DND-41 (cell line): ENCODE measurements around the gene CDH2.

Experiments used
- EZH2 ChIP-seq: IDR thresholded peaks from 3 replicates; pipeline ENCODE4 v1.6.1; 2012; ENCODE audit warnings: borderline replicate concordance, low read depth, mild to moderate bottlenecking, moderate library complexity, low read length, inconsistent platforms; ENCODE audit not compliant: severe bottlenecking
- TF ChIP-seq, protein P1 (sequence below): IDR thresholded peaks from 2 replicates; pipeline ENCODE4 v1.5.1; 2012; ENCODE audit warnings: borderline replicate concordance, low read length, moderate library complexity, mild to moderate bottlenecking; ENCODE audit not compliant: poor library complexity, severe bottlenecking; ENCODE audit errors: extremely low read depth

DNA sequence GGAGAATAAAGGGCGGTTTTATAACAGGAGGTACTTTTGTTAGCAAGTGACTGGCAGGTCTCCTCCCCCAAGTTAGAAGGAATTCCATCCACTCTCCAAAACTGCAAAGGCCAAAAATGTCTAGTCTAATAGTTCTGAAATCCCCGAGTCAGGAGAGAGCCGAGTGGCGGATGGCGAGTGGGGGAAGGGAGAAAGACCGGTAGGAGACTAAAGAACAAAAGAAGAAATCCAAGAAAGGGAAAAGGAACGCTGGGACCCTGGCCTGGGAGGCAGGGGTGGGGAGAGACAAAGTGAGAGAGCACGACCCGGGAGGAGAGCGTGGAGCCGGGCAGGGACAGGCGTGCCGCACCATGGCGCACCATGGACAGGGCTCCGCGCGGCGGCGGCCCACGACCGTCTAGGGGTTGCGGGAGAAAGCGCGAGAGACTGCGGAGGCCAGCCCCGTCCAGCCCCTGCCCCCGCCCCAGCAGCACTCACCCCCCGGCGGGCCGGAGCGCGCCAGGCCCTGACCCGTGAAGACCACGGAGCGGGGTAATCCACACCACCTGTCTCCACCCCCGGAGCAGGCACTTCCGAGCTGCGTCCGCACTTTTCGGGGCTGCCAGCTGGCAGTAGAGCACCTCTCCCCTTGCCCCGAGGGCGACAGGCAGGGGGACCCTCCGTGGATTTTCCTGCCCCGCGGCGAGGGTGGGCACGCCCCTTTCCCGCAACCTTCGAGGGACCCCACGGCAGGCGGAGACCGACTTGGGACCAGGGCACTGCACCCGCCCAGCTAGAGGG, 1.6 kb downstream of the CDH2 start:
- TF ChIP-seq, protein P1, sequence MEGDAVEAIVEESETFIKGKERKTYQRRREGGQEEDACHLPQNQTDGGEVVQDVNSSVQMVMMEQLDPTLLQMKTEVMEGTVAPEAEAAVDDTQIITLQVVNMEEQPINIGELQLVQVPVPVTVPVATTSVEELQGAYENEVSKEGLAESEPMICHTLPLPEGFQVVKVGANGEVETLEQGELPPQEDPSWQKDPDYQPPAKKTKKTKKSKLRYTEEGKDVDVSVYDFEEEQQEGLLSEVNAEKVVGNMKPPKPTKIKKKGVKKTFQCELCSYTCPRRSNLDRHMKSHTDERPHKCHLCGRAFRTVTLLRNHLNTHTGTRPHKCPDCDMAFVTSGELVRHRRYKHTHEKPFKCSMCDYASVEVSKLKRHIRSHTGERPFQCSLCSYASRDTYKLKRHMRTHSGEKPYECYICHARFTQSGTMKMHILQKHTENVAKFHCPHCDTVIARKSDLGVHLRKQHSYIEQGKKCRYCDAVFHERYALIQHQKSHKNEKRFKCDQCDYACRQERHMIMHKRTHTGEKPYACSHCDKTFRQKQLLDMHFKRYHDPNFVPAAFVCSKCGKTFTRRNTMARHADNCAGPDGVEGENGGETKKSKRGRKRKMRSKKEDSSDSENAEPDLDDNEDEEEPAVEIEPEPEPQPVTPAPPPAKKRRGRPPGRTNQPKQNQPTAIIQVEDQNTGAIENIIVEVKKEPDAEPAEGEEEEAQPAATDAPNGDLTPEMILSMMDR = no peak
- TF ChIP-seq EZH2 = no peak
